ENCODE data around the gene NABP1. TPM values are rescaled to one million over a fixed set of nuclear protein-coding genes. Genes with fewer than 3 reads are reported as not detected.

The NABP1 gene
- total and polyA plus RNA-seq, 4 experiments from 2014 or later = 14.6 to 111 (median 64.9) TPM

DNA sequence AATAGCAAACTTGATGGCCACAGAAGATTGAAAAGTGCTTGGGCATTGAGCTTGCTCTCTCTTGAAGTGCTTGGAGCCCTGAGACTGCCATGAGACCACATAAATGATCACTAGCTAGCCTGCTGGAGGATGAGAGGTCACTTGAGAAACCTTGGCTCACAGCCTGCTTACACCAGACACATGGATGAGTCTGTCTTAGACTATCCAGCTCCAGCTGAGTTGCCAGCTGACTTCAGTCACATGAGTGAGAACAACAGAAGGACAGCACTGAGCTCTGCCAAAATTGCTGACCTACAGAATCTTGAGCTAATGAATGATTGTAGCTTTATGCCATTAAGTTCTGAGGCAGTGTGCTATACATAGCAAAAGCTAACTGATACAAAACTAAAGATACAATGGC lies 18.1 kb downstream of the NABP1 start:
- peaks cover 6% of the 10 kb centered on the region for H3K4me1 ChIP-seq (ENCODE audit: insufficient read depth, low read length)
- no peak for DNase-seq
- H3K27ac ChIP-seq (ENCODE audit: low read depth, low read length) = no peak overlapping the region
- H3K27ac Mint-ChIP-seq = no peak overlapping the region
- H3K4me3 ChIP-seq (ENCODE audit: low read length in 2 of 2) = no peak overlapping the region
- peaks cover 28 to 37% of the 10 kb centered on the region in 2 donors for H3K36me3 Mint-ChIP-seq
- H3K9me3 ChIP-seq (ENCODE audit: control insufficient read depth in 1 of 2, low read length in 2 of 2) = no peaks in the 10 kb centered on the region
- POLR2A ChIA-PET (ENCODE audit: partially characterized antibody) = interaction anchor here (0.9 to 1.7 kb wide), 7 partner anchors 8 to 127 kb away, joined by 4 to 7 read pairs (median 4); partner anchors contain the start of gene NABP1
- no peaks in the 10 kb centered on the region for H3K27me3 Mint-ChIP-seq
- H3K9me3 Mint-ChIP-seq = no peaks in the 10 kb centered on the region
- intact Hi-C loops (cut with micrococcal nuclease) = no loop called here
- H3K36me3 ChIP-seq (ENCODE audit: insufficient read depth, low read length) = peaks cover 3% of the 10 kb centered on the region
- CTCF ChIA-PET (ENCODE audit: partially characterized antibody) = interaction anchor here (0.9 to 3.2 kb wide), 9 partner anchors 12 to 467 kb away, joined by 3 to 23 read pairs (median 4); partner anchors contain the start of gene NABP1
- no peak overlapping the region for H3K4me3 Mint-ChIP-seq
- H3K27me3 ChIP-seq (ENCODE audit: insufficient read depth, low read length) = no peaks in the 10 kb centered on the region
- H3K4me1 Mint-ChIP-seq = peaks cover 6 to 14% (median 11%) of the 10 kb centered on the region in 4 donors

DNA sequence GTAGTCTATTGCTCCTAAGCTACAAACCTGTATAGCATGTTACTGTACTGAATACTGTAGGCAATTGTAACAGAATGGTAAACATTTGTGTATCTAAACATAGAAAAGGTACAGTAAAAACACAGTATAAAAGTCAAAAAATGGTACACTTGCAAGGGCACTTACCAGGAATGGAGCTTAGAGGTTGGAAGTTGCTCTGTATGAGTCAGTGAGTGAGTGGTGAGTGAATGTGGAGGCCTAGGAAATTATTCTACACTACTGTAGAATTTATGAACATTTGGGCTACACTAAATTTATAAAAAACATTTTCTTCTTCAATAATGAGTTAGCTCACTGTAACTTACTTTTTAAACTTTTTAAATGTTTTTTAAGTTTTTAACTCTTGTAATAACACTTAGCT lies 19.0 kb downstream of the NABP1 start:
- intact Hi-C loops (cut with micrococcal nuclease) = no loop called here
- POLR2A ChIA-PET (ENCODE audit: partially characterized antibody) = interaction anchor here (1.3 to 1.7 kb wide), 5 partner anchors 9 to 128 kb away, joined by 4 to 7 read pairs (median 5); partner anchors contain the start of gene NABP1

DNA sequence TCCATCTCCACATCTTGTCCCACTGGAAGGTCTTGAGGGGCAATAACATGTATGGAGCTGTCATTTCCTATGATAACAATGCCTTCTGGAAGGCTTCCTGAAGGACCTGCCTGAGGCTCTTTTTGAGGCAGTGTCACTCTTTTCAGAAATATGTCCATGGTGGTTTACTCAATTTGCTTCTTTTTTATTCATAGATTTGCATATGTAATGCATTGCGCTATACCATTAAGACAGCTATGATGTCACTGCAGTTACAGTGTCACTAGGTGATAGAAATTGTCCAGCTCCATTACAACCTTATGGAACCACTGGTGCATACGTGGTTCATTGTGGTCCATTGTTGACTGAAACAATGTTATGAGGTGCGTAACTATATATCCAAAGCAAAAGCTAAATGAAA lies 19.9 kb downstream of the NABP1 start:
- Mint-ChIP-seq H3K4me3 (no peak overlapping the region), H3K9me3 (no peaks in the 10 kb centered on the region), H3K27ac (no peak overlapping the region), H3K4me1 (peaks cover 0 to 9% (median 6%) of the 10 kb centered on the region in 4 donors), H3K27me3 (no peaks in the 10 kb centered on the region), H3K36me3 (peaks cover 40 to 49% of the 10 kb centered on the region in 2 donors)
- Histone ChIP-seq H3K27ac (ENCODE audit: low read depth, low read length) (no peak overlapping the region), H3K36me3 (ENCODE audit: insufficient read depth, low read length) (peaks cover 3% of the 10 kb centered on the region), H3K4me3 (ENCODE audit: low read length in 2 of 2) (no peak overlapping the region), H3K27me3 (ENCODE audit: insufficient read depth, low read length) (no peaks in the 10 kb centered on the region), H3K4me1 (ENCODE audit: insufficient read depth, low read length) (no peaks in the 10 kb centered on the region), H3K9me3 (ENCODE audit: control insufficient read depth in 1 of 2, low read length in 2 of 2) (no peaks in the 10 kb centered on the region)
- intact Hi-C loops (cut with micrococcal nuclease) = no loop called here
- POLR2A ChIA-PET (ENCODE audit: partially characterized antibody) = interaction anchor here (1.1 to 1.6 kb wide), 2 partner anchors 20 to 127 kb away, joined by 3 to 5 read pairs; partner anchors contain the start of gene NABP1
- CTCF ChIA-PET (ENCODE audit: partially characterized antibody) = interaction anchor here (1.2 to 3.2 kb wide), 8 partner anchors 11 to 465 kb away, joined by 3 to 23 read pairs (median 12); no protein-coding TSS in a partner anchor
- no peak for DNase-seq

More for the DNA sequence above, 19.0 kb downstream of the NABP1 start:
- no peaks in the 10 kb centered on the region for H3K27me3 Mint-ChIP-seq
- H3K4me1 ChIP-seq (ENCODE audit: insufficient read depth, low read length) = no peaks in the 10 kb centered on the region
- H3K4me3 Mint-ChIP-seq = no peak overlapping the region
- peaks cover 3% of the 10 kb centered on the region for H3K36me3 ChIP-seq (ENCODE audit: insufficient read depth, low read length)
- no peak overlapping the region for H3K27ac ChIP-seq (ENCODE audit: low read depth, low read length)
- no peaks in the 10 kb centered on the region for H3K9me3 ChIP-seq (ENCODE audit: control insufficient read depth in 1 of 2, low read length in 2 of 2)
- H3K4me1 Mint-ChIP-seq = peaks cover 0 to 8% (median 6%) of the 10 kb centered on the region in 4 donors
- CTCF ChIA-PET (ENCODE audit: partially characterized antibody) = interaction anchor here (1.2 to 3.2 kb wide), 10 partner anchors 11 to 466 kb away, joined by 3 to 23 read pairs (median 8); partner anchors contain the start of gene NABP1
- no peaks in the 10 kb centered on the region for H3K9me3 Mint-ChIP-seq
- no peaks in the 10 kb centered on the region for H3K27me3 ChIP-seq (ENCODE audit: insufficient read depth, low read length)
- peak overlapping the region in 1 of 7 donors; percentile 90 for H3K27ac Mint-ChIP-seq
- H3K4me3 ChIP-seq (ENCODE audit: low read length in 2 of 2) = no peak overlapping the region
- no peak for DNase-seq
- peaks cover 36 to 44% of the 10 kb centered on the region in 2 donors for H3K36me3 Mint-ChIP-seq

DNA sequence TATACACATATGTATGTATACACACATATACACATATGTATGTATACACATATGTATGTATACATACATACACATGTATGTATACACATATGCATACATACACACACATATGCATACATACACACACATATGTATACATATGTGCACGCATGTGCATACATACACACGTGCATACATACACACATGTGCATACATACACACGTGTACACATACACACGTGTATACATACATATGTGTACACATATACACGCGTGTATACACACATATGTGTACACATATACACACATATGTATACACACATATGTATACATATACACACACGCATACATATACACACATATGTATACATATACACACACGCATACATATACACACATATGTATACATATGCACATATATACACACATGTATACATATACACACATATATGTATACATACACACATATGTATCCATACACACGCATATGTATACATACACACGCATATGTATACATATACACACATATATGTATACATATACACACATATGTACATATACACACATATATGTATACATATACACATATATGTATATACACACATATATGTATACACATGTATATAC lies 21.5 kb downstream of the NABP1 start:
- Histone ChIP-seq H3K4me1 (ENCODE audit: insufficient read depth, low read length) (no peaks in the 10 kb centered on the region), H3K4me3 (ENCODE audit: low read length in 2 of 2) (no peak overlapping the region), H3K27me3 (ENCODE audit: insufficient read depth, low read length) (no peaks in the 10 kb centered on the region), H3K36me3 (ENCODE audit: insufficient read depth, low read length) (peaks cover 3% of the 10 kb centered on the region), H3K9me3 (ENCODE audit: control insufficient read depth in 1 of 2, low read length in 2 of 2) (no peaks in the 10 kb centered on the region), H3K27ac (ENCODE audit: low read depth, low read length) (no peak overlapping the region)
- intact Hi-C loops (cut with micrococcal nuclease) = no loop called here
- Mint-ChIP-seq H3K9me3 (no peaks in the 10 kb centered on the region), H3K4me3 (no peak overlapping the region), H3K36me3 (peaks cover 40 to 42% of the 10 kb centered on the region in 2 donors), H3K4me1 (peaks cover 0 to 16% (median 4%) of the 10 kb centered on the region in 4 donors), H3K27ac (no peak overlapping the region), H3K27me3 (no peaks in the 10 kb centered on the region)
- POLR2A ChIA-PET (ENCODE audit: partially characterized antibody) = no interaction called here
- CTCF ChIA-PET (ENCODE audit: partially characterized antibody) = interaction anchor here (1.3 kb wide), 1 partner anchor 132 kb away, joined by 3 read pairs; no protein-coding TSS in a partner anchor
- no peak for DNase-seq

DNA sequence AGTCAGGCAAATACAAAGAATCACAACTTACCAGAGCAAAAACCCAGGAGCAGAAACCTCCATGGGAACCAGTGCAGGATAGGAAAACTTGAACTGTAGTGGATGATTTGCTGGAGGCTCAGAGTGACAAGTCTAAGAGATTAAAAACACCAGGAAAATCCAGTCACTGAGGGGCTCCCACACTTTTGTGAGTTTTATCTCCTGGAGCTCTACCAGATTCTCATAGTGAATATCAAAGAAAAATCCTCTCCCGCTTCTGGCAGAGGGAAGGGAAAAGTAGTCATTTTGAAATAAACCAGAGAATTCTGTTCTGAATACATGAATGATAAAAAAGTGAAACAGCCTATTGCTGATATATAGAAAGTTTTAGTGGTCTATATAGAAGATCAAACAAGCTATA lies 23.1 kb downstream of the NABP1 start:
- H3K9me3 ChIP-seq (ENCODE audit: control insufficient read depth in 1 of 2, low read length in 2 of 2) = no peaks in the 10 kb centered on the region
- ChIA-PET POLR2A (ENCODE audit: partially characterized antibody) (interaction anchor here (1.0 kb wide), 1 partner anchor 23 kb away, joined by 6 read pairs; no protein-coding TSS in a partner anchor), CTCF (ENCODE audit: partially characterized antibody) (interaction anchor here (0.9 to 1.9 kb wide), 4 partner anchors 10 to 461 kb away, joined by 3 to 8 read pairs (median 4); no protein-coding TSS in a partner anchor)
- H3K4me3 ChIP-seq (ENCODE audit: low read length in 2 of 2) = no peak overlapping the region
- H3K36me3 ChIP-seq (ENCODE audit: insufficient read depth, low read length) = no peaks in the 10 kb centered on the region
- no peak overlapping the region for H3K4me3 Mint-ChIP-seq
- no peaks in the 10 kb centered on the region for H3K27me3 ChIP-seq (ENCODE audit: insufficient read depth, low read length)
- no peaks in the 10 kb centered on the region for H3K27me3 Mint-ChIP-seq
- H3K4me1 ChIP-seq (ENCODE audit: insufficient read depth, low read length) = no peaks in the 10 kb centered on the region
- DNase-seq = no peak
- no peak overlapping the region for H3K27ac ChIP-seq (ENCODE audit: low read depth, low read length)
- peaks cover 0 to 17% (median 4%) of the 10 kb centered on the region in 4 donors for H3K4me1 Mint-ChIP-seq
- no peaks in the 10 kb centered on the region for H3K9me3 Mint-ChIP-seq
- intact Hi-C loops (cut with micrococcal nuclease) = no loop called here
- peaks cover 44 to 50% of the 10 kb centered on the region in 2 donors for H3K36me3 Mint-ChIP-seq
- H3K27ac Mint-ChIP-seq = peak overlapping the region in 1 of 7 donors; percentile 59

DNA sequence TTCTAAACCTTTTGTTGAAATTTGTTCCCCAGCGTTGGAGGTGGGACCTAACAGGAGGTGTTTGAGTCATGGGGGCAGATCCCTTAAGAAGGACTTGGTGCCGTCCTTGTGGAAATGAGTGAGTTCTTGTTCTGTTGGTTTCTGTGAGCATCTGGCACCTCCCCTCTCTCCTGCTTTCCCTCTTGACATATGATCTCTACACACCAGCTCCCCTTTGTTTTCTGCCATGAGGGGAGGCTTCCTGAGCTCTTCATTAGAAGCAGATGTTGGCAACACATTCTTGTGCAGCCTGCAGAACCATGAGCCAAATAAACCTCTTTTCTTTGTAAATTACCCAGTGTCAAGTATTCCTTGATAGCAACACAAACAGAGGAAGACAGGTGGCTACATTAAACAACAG lies 23.8 kb downstream of the NABP1 start:
- Mint-ChIP-seq H3K27ac (no peak overlapping the region), H3K27me3 (no peaks in the 10 kb centered on the region), H3K4me3 (no peak overlapping the region), H3K36me3 (peaks cover 48 to 55% of the 10 kb centered on the region in 2 donors), H3K9me3 (no peaks in the 10 kb centered on the region), H3K4me1 (peaks cover 0 to 17% (median 4%) of the 10 kb centered on the region in 4 donors)
- no peak for DNase-seq
- H3K27me3 ChIP-seq (ENCODE audit: insufficient read depth, low read length) = no peaks in the 10 kb centered on the region
- no peaks in the 10 kb centered on the region for H3K4me1 ChIP-seq (ENCODE audit: insufficient read depth, low read length)
- H3K9me3 ChIP-seq (ENCODE audit: control insufficient read depth in 1 of 2, low read length in 2 of 2) = no peaks in the 10 kb centered on the region
- ChIA-PET POLR2A (ENCODE audit: partially characterized antibody) (interaction anchor here (0.6 kb wide), 1 partner anchor 136 kb away, joined by 3 read pairs; no protein-coding TSS in a partner anchor), CTCF (ENCODE audit: partially characterized antibody) (interaction anchor here (0.9 to 1.9 kb wide), 5 partner anchors 10 to 460 kb away, joined by 3 to 8 read pairs (median 4); no protein-coding TSS in a partner anchor)
- intact Hi-C loops (cut with micrococcal nuclease) = no loop called here
- no peak overlapping the region for H3K27ac ChIP-seq (ENCODE audit: low read depth, low read length)
- no peaks in the 10 kb centered on the region for H3K36me3 ChIP-seq (ENCODE audit: insufficient read depth, low read length)
- H3K4me3 ChIP-seq (ENCODE audit: low read length in 2 of 2) = no peak overlapping the region

DNA sequence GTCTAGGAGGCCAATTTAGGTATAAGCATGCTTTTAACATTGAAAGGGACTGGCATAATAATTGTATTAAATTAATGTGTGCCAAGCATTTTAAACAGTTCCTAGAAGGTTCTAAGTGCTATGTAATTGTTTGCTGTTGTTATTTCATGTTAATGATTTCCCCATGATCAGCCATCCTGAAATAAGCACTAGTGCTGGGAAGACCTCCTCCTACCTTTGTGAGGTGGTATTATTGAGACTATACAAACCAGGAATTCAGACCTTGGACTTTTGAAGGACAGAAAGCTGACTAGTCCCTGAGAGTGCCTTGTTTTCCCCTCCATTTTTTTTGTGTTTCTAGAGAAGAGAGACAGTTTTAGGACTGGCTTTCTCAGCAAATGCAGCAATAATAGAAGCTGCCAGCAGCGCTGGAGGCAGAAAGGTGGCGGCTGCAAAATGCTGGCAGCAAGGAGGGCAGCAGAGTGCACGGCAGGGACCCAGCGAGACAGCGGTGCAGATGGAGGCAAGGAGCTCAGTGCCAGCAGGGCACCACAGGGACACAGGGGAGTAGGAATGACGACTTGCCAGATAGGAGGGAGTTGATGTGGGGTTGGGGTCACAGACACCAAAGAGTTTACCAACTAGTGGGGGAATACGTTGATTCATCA lies 25.3 kb downstream of the NABP1 start:
- Histone ChIP-seq H3K4me3 (ENCODE audit: low read length in 2 of 2) (no peak overlapping the region), H3K27ac (ENCODE audit: low read depth, low read length) (no peak overlapping the region), H3K27me3 (ENCODE audit: insufficient read depth, low read length) (no peaks in the 10 kb centered on the region), H3K4me1 (ENCODE audit: insufficient read depth, low read length) (no peaks in the 10 kb centered on the region), H3K36me3 (ENCODE audit: insufficient read depth, low read length) (no peaks in the 10 kb centered on the region), H3K9me3 (ENCODE audit: control insufficient read depth in 1 of 2, low read length in 2 of 2) (no peaks in the 10 kb centered on the region)
- Mint-ChIP-seq H3K4me1 (peaks cover 0 to 17% (median 2%) of the 10 kb centered on the region in 4 donors), H3K9me3 (no peaks in the 10 kb centered on the region), H3K27me3 (no peaks in the 10 kb centered on the region), H3K36me3 (peaks cover 41 to 48% of the 10 kb centered on the region in 2 donors), H3K27ac (no peak overlapping the region), H3K4me3 (no peak overlapping the region)
- POLR2A ChIA-PET (ENCODE audit: partially characterized antibody) = no interaction called here
- CTCF ChIA-PET (ENCODE audit: partially characterized antibody) = no interaction called here
- intact Hi-C loops (cut with micrococcal nuclease) = no loop called here
- no peak for DNase-seq

Measured in CD4-positive, alpha-beta memory T cell (primary cell).